ENCODE results near the gene GRP.

Gene GRP

GRCh38 chr18:59276047-59276446, 56.1 kb downstream of the GRP start:
- Histone ChIP-seq H3K27ac (ENCODE audit: low read depth, low read length) (no peak overlapping the region), H3K4me3 (ENCODE audit: low read depth in 1 of 2, low read length in 2 of 2) (no peak overlapping the region), H3K9ac (ENCODE audit: low read length) (no peak overlapping the region), H3K27me3 (ENCODE audit: control insufficient read depth in 1 of 2, insufficient read depth in 2 of 2, low read length in 2 of 2) (peaks cover 50 to 54% of the 10 kb centered on the region in 2 donors), H3K36me3 (ENCODE audit: insufficient read depth, low read length) (no peaks in the 10 kb centered on the region), H3K4me1 (ENCODE audit: insufficient read depth, low read length) (peaks cover 12% of the 10 kb centered on the region), H3K9me3 (ENCODE audit: low read length) (peaks cover 8% of the 10 kb centered on the region)

DNA sequence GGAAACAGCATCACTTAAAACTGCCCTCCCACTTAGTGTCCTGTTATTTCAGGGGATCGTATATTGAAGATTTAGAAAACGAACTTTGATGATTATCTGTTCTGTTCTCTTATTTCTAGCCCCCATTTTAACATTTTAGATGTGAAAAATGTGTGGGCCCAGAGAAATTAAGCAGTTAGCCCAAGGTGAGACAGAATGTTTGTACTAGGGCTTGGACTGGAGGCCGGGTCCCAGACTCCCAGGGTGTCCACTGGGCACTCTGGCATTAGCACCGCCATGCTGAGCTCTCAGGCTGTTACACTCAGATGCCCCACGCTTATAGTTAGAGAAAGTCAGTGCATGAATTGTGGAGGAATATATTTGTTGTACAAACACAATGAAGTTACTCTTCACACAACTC, 58.8 kb downstream of the GRP start:
- no peak overlapping the region for H3K27ac ChIP-seq (ENCODE audit: low read depth, low read length)
- H3K9ac ChIP-seq (ENCODE audit: low read length), result no peak overlapping the region
- peaks cover 25 to 28% of the 10 kb centered on the region in 2 donors for H3K27me3 ChIP-seq (ENCODE audit: control insufficient read depth in 1 of 2, insufficient read depth in 2 of 2, low read length in 2 of 2)
- H3K4me3 ChIP-seq (ENCODE audit: low read depth in 1 of 2, low read length in 2 of 2), result no peak overlapping the region
- H3K36me3 ChIP-seq (ENCODE audit: insufficient read depth, low read length), result no peaks in the 10 kb centered on the region
- peaks cover 4% of the 10 kb centered on the region for H3K4me1 ChIP-seq (ENCODE audit: insufficient read depth, low read length)
- peaks cover 4% of the 10 kb centered on the region for H3K9me3 ChIP-seq (ENCODE audit: low read length)

DNA sequence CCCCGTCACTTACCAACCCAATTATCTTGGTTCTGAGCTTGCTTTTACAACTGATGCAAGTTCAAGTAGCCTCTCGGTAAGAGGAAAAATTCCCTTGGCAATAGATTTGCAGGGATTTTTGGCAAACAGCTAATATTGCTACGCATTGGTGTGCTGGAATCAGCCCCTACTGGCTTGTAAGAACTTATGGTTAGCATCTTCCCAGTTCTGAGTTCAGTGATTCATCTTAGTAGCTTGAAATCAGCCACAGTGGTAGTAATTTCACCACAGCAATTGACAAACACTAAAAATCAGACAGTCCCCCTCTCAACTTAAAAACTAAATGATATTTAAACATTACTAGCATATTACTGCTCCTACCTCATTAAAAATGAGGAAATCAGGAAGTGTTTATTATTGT, 59.2 kb downstream of the GRP start:
- H3K36me3 ChIP-seq (ENCODE audit: insufficient read depth, low read length), result no peaks in the 10 kb centered on the region
- H3K27me3 ChIP-seq (ENCODE audit: control insufficient read depth in 1 of 2, insufficient read depth in 2 of 2, low read length in 2 of 2), result peaks cover 21 to 28% of the 10 kb centered on the region in 2 donors
- H3K27ac ChIP-seq (ENCODE audit: low read depth, low read length), result no peak overlapping the region
- H3K4me3 ChIP-seq (ENCODE audit: low read depth in 1 of 2, low read length in 2 of 2), result no peak overlapping the region
- H3K4me1 ChIP-seq (ENCODE audit: insufficient read depth, low read length), result no peaks in the 10 kb centered on the region
- H3K9me3 ChIP-seq (ENCODE audit: low read length), result peaks cover 4% of the 10 kb centered on the region
- H3K9ac ChIP-seq (ENCODE audit: low read length), result no peak overlapping the region

DNA sequence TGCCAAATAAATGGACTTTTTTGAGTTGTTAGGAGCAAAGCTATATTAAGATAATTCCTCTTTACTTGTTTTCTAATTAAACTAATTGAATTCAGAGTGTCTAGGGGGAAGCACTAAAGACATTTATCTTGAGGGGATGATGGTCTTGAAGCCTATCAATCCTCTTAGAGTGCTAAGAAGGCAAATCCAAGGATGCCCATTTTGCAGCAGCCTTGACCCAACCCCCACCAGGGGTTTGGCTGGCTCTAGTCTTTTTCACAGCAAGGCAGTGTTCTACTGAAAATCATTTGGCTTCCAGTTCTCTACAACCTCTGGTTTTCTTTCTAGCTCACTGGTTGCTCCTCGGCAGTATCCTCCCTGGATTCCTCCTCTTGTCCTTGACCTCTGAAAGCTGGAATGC, 59.8 kb downstream of the GRP start:
- H3K27me3 ChIP-seq (ENCODE audit: control insufficient read depth in 1 of 2, insufficient read depth in 2 of 2, low read length in 2 of 2), result peaks cover 16 to 22% of the 10 kb centered on the region in 2 donors
- no peak overlapping the region for H3K4me3 ChIP-seq (ENCODE audit: low read depth in 1 of 2, low read length in 2 of 2)
- H3K9ac ChIP-seq (ENCODE audit: low read length), result no peak overlapping the region
- H3K27ac ChIP-seq (ENCODE audit: low read depth, low read length), result no peak overlapping the region
- H3K4me1 ChIP-seq (ENCODE audit: insufficient read depth, low read length), result no peaks in the 10 kb centered on the region
- no peaks in the 10 kb centered on the region for H3K36me3 ChIP-seq (ENCODE audit: insufficient read depth, low read length)
- peaks cover under 1% of the 10 kb centered on the region for H3K9me3 ChIP-seq (ENCODE audit: low read length)
